ENCODE data around the gene CCDC66.

CCDC66 gene

DNA sequence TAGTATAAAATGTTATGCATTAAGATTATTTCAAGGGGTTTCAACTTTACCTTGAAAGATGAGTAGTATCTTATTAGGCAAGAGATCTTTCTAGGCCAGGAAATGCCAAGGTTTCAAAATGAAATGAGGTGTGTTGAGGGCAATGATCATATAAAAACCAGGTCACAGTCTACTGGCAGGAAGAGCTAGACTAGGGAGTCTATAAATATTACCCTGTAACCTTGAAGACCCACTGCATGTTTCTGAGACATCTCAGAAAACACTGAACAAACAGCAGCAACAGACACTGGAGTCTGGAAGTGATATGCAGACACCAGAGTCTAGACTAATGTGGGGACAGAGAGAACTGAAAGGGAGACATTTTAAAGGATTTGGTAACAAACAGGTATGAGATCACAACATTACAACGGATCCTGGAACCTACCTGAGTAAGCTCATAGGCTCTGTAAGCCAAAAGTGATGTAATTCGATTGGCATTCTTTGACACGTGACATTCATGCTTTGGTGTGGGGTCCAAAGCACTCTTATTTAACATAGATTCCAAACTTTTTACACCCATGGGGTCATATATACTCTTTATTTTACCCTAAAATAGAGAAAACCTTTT lies 111.1 kb downstream of the CCDC66 start:
- no peak for DNase-seq (ENCODE audit: low read depth)
- H3K4me3 ChIP-seq (ENCODE audit: control insufficient read depth, low read depth, low read length), result no peak overlapping the region

More for the DNA sequence above, 111.1 kb downstream of the CCDC66 start:
- TF ChIP-seq CTCF (IDR thresholded peaks at IDR 0.05; ENCODE audit: control insufficient read depth, insufficient read depth, low read depth, low read length, missing control alignments), result no peak
